HepG2 (cell line): ENCODE data around the gene PWP1. TPM values are rescaled to one million over a fixed set of nuclear protein-coding genes. Genes with fewer than 3 reads are reported as not detected.

ENCODE experiments used
- HNRNPUL1 ChIP-seq: fragments of 200-400 bp; formaldehyde crosslinking; IDR thresholded peaks from 2 replicates; pipeline ENCODE4 v1.6.1; 2017; ENCODE audit warnings: low read depth, mild to moderate bottlenecking, low read length, moderate library complexity
- ISX ChIP-seq: sonication (generic); formaldehyde crosslinking; conservative IDR thresholded peaks from 2 replicates; pipeline ENCODE4 v1.5.0; 2020; ENCODE audit warnings: missing genetic modification reagents
- MATR3 ChIP-seq: sonication (generic); formaldehyde crosslinking; IDR thresholded peaks from 2 replicates; pipeline ENCODE4 v1.4.0; 2020; ENCODE audit warnings: missing genetic modification reagents
- PAF1 ChIP-seq: IDR thresholded peaks from 2 replicates; pipeline ENCODE4 v1.6.1; 2016; ENCODE audit warnings: missing genetic modification reagents, missing compliant biosample characterization
- SMAD9 ChIP-seq: sonication (generic); formaldehyde crosslinking; IDR thresholded peaks from 2 replicates; pipeline ENCODE4 v1.5.1; 2020; ENCODE audit warnings: mild to moderate bottlenecking, missing genetic modification reagents
- ZNF329 ChIP-seq: sonication (generic); formaldehyde crosslinking; IDR thresholded peaks from 2 replicates; pipeline ENCODE4 v1.9.0; 2021; ENCODE audit warnings: low read depth, mild to moderate bottlenecking, missing genetic modification reagents
- ZNF550 ChIP-seq: sonication (generic); formaldehyde crosslinking; IDR thresholded peaks from 2 replicates; pipeline ENCODE4 v1.4.0; 2020; ENCODE audit warnings: mild to moderate bottlenecking, missing genetic modification reagents, borderline replicate concordance
- ZNF605 ChIP-seq: sonication (generic); formaldehyde crosslinking; IDR thresholded peaks from 2 replicates; pipeline ENCODE4 v1.8.0; 2022; ENCODE audit warnings: mild to moderate bottlenecking, missing genetic modification reagents
- ZNF660 ChIP-seq: sonication (generic); formaldehyde crosslinking; IDR thresholded peaks from 2 replicates; pipeline ENCODE4 v1.5.1; 2020; ENCODE audit warnings: mild to moderate bottlenecking, low read depth, missing genetic modification reagents, borderline replicate concordance
- ZNF878 ChIP-seq: sonication (generic); formaldehyde crosslinking; IDR thresholded peaks from 2 replicates; pipeline ENCODE4 v1.8.1; 2023; ENCODE audit warnings: mild to moderate bottlenecking, missing genetic modification reagents, moderate library complexity
- polyA plus RNA-seq, 8 experiments: library from polyadenylated mRNA; depleted of rRNA in 3 of 8; stranded (reverse) in 7 of 8; unstranded in 1 of 8; fragments of >200 nt; fragmentation: Illumina TruSeq in 4 of 8; extraction: Trizol in 4 of 8; gene quantifications; 2 replicates each; pipeline versions ENCODE4 v1.2.1 to v1.2.3, GENCODE V29; 2011 to 2016; ENCODE audit warnings: low read depth in 4 of 8, missing spikeins in 1 of 8, mixed read lengths in 1 of 8; ENCODE audit not compliant: insufficient read depth in 1 of 8
- total RNA-seq, 5 experiments: library from RNA; depleted of rRNA; stranded (reverse); fragments of >200 nt; fragmentation: Illumina TruSeq; extraction: Trizol; gene quantifications; 2 replicates each; pipeline ENCODE4 v1.2.3, GENCODE V29; 2016; ENCODE audit warnings: low read depth in 1 of 5
- TF ChIP-seq, protein P1 (sequence below): sonication (generic); formaldehyde crosslinking; conservative IDR thresholded peaks from 2 replicates; pipeline ENCODE4 v1.4.0; 2020; ENCODE audit warnings: mild to moderate bottlenecking, missing genetic modification reagents, moderate library complexity
- TF ChIP-seq, protein P2 (sequence below): sonication (generic); formaldehyde crosslinking; IDR thresholded peaks from 2 replicates; pipeline ENCODE4 v1.8.0; 2022; ENCODE audit warnings: mild to moderate bottlenecking, missing genetic modification reagents; ENCODE audit not compliant: insufficient replicate concordance
- TF ChIP-seq, protein P3 (sequence below): sonication (generic); formaldehyde crosslinking; IDR thresholded peaks from 2 replicates; pipeline ENCODE4 v1.4.0; 2020; ENCODE audit warnings: mild to moderate bottlenecking, missing genetic modification reagents
- TF ChIP-seq, protein P4 (sequence below): IDR thresholded peaks from 2 replicates; pipeline ENCODE4 v1.6.1; 2016; ENCODE audit warnings: low read depth, borderline replicate concordance

PWP1 gene
- total and polyA plus RNA-seq, 2 of the 13 experiments (the other 11 are each of a cell fraction or from before 2014, with no cell fraction given) = 65.9 to 70.2 TPM

DNA sequence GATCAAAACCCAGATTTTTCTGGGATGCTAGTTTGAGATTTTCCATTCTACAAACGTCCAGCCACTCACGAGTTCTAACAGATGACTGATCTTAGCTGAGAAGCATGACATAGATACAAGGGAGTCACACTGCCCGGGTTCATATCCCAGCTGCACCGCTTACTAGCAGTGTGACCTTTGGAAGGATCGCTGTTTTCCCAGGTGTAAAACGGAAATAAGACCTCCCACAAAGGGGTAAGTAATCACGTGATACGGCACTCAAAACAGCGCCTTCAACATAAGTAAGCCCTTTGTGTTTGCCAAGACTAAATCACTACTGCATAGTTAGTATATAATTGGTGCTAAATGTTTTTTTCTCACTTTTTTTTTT lies 624 bp upstream of the PWP1 start (continued):
- TF ChIP-seq, protein P1, sequence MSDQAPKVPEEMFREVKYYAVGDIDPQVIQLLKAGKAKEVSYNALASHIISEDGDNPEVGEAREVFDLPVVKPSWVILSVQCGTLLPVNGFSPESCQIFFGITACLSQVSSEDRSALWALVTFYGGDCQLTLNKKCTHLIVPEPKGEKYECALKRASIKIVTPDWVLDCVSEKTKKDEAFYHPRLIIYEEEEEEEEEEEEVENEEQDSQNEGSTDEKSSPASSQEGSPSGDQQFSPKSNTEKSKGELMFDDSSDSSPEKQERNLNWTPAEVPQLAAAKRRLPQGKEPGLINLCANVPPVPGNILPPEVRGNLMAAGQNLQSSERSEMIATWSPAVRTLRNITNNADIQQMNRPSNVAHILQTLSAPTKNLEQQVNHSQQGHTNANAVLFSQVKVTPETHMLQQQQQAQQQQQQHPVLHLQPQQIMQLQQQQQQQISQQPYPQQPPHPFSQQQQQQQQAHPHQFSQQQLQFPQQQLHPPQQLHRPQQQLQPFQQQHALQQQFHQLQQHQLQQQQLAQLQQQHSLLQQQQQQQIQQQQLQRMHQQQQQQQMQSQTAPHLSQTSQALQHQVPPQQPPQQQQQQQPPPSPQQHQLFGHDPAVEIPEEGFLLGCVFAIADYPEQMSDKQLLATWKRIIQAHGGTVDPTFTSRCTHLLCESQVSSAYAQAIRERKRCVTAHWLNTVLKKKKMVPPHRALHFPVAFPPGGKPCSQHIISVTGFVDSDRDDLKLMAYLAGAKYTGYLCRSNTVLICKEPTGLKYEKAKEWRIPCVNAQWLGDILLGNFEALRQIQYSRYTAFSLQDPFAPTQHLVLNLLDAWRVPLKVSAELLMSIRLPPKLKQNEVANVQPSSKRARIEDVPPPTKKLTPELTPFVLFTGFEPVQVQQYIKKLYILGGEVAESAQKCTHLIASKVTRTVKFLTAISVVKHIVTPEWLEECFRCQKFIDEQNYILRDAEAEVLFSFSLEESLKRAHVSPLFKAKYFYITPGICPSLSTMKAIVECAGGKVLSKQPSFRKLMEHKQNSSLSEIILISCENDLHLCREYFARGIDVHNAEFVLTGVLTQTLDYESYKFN (CRISPR knock-in tag) = peak; percentile 78
- TF ChIP-seq, protein P2, sequence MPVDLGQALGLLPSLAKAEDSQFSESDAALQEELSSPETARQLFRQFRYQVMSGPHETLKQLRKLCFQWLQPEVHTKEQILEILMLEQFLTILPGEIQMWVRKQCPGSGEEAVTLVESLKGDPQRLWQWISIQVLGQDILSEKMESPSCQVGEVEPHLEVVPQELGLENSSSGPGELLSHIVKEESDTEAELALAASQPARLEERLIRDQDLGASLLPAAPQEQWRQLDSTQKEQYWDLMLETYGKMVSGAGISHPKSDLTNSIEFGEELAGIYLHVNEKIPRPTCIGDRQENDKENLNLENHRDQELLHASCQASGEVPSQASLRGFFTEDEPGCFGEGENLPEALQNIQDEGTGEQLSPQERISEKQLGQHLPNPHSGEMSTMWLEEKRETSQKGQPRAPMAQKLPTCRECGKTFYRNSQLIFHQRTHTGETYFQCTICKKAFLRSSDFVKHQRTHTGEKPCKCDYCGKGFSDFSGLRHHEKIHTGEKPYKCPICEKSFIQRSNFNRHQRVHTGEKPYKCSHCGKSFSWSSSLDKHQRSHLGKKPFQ = no peak
- TF ChIP-seq MATR3 (CRISPR knock-in tag) (no peak), ZNF605 (CRISPR knock-in tag) (0 out of 2 replicates have a peak, but pooled peaks have one; percentile 18), SMAD9 (no peak), ZNF329 (CRISPR knock-in tag) (no peak), HNRNPUL1 (no peak), ISX (CRISPR knock-in tag) (no peak), PAF1 (CRISPR knock-in tag) (no peak), ZNF878 (0 out of 2 replicates have a peak, but pooled peaks have one; percentile 46), ZNF550 (CRISPR knock-in tag) (no peak), ZNF660 (CRISPR knock-in tag) (no peak)
- TF ChIP-seq, protein P3, sequence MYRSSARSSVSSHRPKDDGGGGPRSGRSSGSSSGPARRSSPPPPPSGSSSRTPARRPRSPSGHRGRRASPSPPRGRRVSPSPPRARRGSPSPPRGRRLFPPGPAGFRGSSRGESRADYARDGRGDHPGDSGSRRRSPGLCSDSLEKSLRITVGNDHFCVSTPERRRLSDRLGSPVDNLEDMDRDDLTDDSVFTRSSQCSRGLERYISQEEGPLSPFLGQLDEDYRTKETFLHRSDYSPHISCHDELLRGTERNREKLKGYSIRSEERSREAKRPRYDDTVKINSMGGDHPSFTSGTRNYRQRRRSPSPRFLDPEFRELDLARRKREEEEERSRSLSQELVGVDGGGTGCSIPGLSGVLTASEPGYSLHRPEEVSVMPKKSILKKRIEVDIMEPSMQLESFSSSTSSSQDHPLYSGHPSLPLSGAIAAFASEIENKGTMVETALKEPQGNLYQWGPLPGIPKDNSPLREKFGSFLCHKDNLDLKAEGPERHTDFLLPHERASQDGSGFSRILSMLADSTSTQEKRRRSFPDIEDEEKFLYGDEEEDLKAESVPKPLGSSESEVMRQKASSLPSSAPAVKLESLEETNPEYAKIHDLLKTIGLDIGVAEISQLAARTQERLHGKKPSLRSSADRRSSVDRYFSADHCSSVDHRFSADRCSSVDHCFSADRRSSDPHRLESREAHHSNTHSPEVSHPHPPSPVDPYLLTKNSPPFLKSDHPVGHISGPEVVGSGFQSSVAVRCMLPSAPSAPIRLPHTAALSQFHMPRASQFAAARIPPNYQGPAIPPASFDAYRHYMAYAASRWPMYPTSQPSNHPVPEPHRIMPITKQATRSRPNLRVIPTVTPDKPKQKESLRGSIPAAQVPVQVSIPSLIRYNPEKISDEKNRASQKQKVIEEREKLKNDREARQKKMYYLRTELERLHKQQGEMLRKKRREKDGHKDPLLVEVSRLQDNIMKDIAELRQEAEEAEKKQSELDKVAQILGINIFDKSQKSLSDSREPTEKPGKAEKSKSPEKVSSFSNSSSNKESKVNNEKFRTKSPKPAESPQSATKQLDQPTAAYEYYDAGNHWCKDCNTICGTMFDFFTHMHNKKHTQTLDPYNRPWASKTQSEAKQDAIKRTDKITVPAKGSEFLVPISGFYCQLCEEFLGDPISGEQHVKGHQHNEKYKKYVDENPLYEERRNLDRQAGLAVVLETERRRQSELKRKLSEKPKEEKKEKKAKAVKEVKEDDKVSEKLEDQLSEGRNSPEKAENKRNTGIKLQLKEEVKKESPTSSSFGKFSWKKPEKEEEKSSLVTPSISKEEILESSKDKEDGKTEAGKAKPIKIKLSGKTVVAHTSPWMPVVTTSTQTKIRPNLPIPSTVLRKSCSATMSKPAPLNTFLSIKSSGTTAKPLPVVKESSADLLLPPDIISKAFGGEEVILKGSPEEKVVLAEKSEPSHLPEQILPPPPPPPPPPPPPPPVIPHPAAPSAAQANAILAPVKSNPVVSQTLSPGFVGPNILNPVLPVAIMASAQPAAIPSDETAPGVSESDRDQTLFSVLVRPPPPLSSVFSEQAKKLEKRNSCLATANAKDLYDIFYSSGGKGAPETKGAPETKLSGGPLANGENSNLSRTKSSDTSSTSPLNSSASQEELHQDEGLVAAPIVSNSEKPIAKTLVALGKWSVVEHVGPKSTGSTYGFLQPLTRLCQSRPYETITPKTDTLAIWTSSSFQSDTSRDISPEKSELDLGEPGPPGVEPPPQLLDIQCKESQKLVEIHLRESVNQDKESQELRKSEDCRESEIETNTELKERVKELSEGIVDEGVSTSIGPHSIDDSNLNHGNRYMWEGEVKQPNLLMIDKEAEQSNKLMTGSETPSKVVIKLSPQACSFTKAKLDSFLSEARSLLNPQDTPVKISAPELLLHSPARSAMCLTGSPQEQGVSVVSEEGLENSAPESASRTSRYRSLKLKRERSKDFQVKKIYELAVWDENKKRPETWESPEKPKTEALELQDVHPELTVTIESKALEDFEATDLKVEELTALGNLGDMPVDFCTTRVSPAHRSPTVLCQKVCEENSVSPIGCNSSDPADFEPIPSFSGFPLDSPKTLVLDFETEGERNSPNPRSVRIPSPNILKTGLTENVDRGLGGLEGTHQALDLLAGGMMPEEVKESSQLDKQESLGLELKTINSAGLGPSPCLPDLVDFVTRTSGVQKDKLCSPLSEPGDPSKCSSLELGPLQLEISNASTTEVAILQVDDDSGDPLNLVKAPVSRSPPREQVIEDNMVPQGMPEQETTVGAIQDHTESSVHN = no peak
- TF ChIP-seq, protein P4, sequence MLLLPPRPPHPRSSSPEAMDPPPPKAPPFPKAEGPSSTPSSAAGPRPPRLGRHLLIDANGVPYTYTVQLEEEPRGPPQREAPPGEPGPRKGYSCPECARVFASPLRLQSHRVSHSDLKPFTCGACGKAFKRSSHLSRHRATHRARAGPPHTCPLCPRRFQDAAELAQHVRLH (CRISPR knock-in tag) = no peak
